AG09319 (cell line): Measurements from ENCODE around the gene DISC1.

Experiments
- DNase-seq: peaks from one replicate; pipeline ENCODE4 v3.0.0-alpha.2; 2010; ENCODE audit warnings: low read depth; ENCODE audit errors: extremely low read depth
- TF ChIP-seq, protein P1 (sequence below): IDR thresholded peaks from 2 replicates; pipeline ENCODE4 v1.5.1; 2011; ENCODE audit warnings: low read depth, mild to moderate bottlenecking, inconsistent platforms, low read length, moderate library complexity

DISC1 gene

DNA sequence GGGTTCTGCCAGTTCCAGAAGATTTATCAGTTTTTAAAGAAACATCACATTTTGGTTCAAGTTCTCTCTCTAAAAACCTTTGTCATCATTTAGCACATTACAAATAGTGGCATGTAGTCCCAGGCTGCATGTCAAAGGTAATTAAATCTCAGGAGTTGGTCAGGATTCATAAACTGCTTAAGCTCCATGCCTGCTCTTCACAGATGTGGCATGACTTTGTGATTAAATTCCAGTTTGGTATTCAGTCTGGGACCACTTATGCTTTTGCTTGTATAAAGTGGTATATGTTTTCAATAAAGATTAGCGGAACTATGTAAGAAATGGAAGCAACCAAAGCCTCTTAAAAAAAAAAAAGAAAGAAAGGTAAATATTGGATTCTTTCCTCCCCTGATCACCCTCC is 408.0 kb downstream of the DISC1 start:
- peak; percentile 16 for DNase-seq
- TF ChIP-seq, protein P1, sequence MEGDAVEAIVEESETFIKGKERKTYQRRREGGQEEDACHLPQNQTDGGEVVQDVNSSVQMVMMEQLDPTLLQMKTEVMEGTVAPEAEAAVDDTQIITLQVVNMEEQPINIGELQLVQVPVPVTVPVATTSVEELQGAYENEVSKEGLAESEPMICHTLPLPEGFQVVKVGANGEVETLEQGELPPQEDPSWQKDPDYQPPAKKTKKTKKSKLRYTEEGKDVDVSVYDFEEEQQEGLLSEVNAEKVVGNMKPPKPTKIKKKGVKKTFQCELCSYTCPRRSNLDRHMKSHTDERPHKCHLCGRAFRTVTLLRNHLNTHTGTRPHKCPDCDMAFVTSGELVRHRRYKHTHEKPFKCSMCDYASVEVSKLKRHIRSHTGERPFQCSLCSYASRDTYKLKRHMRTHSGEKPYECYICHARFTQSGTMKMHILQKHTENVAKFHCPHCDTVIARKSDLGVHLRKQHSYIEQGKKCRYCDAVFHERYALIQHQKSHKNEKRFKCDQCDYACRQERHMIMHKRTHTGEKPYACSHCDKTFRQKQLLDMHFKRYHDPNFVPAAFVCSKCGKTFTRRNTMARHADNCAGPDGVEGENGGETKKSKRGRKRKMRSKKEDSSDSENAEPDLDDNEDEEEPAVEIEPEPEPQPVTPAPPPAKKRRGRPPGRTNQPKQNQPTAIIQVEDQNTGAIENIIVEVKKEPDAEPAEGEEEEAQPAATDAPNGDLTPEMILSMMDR: no peak

DNA sequence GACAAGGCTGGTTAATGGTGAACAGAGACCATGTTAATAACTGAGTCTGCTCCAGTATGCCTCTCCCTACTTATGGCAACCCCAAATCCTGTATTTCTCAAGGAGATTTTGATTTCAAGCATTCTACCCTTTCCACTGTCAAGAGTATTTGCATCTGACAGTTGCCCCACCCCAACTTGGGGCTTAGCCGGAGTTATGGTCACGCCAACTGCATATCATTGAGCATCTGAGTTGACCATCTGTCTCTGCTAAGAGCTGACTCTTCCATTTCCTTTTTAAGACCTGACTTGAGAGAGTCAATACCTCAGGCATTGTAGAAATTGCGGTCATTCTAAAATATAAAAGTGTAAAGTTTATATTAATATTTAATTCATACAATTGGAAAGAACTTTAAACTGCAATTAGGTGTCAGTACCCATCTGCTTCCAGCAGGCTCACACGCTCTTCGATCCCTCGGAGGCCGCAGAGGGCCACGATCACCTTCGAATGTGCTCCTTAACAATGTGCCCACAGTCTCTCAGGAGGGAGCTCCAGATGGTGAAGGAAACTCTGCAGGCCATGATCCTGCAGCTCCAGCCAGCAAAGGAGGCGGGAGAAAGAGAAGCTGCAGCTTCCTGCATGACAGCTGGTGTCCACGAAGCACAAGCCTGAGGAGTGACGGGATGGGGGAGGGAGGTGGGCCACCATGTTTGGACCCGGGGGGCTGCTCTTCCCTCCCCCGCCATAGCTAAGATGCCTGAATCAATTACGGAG is 409.8 kb downstream of the DISC1 start:
- TF ChIP-seq, protein P1: no peak
- no peak for DNase-seq

DNA sequence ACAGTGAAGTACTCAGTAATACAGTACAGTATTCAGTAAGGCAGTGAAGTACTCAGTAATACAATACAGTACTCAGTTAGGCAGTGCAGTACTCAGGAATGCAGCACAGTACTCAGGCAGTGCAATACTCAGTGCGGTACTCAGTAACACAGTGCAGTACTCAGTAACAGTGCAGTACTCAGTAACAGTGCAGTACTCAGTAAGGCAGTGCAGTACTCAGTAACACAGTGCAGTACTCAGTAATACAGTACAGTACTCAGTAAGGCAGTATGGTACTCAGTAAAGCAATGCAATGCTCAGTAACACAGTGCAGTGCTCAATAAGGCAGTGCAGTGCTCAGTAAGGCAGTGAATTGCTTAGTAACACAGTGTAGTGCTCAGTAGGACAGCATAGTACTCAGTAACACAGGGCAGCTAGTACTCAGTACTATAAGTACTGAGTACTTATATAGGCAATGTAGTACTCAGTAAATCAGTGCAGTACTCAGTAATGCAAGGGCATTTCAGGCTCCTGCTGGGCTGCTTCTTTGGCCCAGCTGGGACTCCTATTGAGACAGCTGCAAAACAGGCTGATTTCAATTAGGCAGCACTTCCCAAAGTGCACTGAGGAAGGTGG is 411.3 kb downstream of the DISC1 start:
- TF ChIP-seq, protein P1: no peak
- no peak for DNase-seq

DNA sequence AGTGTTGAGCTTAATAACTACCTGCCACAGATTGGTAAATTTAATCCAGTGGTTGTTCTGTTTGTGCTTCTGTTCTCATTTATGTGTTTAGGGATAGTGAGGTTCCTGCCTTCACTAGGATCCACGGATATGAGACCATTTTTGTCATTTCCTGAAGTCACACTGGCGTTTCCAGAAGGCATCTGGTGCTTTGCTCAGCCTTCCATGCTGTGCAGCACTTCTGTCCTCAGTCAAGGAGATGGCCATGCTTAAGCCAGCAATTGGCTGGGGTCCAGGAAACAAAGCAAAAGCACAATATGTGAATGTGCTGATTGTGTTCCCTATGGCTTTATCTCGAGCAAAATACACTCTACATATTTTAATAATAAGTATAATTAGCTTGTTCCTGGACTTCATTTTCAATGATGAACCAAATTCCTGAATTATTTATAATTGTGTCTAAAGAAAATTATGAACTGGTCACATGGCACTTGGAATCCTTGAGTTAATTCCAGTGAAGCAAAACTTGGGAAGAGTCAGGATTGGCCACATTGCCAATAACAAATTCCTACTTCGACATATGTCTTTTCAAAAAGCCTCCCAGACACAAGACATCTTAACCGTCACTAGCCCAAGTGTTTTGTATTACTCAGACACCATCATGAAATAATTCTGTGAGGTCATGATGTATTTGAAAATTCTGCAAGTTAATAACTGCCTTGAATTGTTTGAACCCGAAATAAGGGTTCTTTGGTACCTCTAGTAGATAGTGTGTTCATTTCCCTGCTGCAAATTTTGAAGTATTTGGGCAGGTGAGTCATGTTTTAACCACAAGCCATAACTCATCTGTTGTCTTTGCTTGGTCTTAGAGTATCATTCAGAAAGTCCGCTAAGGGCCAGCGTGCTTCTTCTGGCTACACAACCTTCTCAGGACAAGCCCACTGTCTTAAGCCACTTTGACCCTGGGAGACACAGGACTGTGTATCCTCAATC is 412.4 kb downstream of the DISC1 start:
- no peak for DNase-seq
- TF ChIP-seq, protein P1: no peak

DNA sequence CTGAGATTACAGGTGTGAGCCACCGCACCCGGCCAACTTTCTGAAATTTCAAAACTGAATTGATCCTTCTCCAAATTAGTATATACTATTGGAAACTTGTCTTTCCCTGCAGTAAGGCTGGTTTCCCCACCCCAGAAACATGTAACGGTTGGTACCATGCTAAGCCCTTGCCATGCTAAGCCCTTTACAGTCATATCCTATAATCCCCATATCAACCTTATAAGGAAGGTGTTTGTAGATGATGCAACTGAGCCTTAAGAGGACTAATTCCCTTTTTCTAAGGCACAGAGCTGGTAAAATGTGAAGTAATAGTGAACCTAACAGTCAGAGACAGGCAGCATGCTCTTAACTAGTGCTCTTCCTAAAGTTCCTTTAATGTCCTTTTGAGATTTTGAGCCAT is 413.7 kb downstream of the DISC1 start:
- DNase-seq: no peak

DNA sequence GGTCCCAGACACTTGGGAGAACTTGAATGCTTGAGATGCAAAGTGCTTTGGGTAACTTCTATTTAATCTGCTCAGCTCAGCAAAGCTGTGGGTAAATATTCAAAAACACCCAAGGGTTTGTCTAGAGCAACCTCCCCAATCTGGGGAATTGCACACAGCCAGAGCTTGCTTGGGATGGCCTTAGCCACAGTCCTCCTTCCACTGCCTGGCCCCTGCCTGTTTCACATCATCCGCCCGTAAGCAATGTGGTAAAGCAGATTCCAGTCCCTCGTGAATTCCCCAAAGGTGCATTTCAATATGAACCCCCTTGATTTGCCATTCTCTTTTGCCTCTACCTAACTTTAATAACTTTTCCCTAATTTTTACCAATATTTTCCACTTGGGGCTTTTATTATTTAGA is 418.1 kb downstream of the DISC1 start:
- DNase-seq: no peak
- TF ChIP-seq, protein P1: no peak

More for the DNA sequence above, 413.7 kb downstream of the DISC1 start:
- TF ChIP-seq, protein P1: no peak
